Keratinocyte (primary cell): ENCODE results near the gene ARL4D. TPM values are rescaled to one million over a fixed set of nuclear protein-coding genes. Genes with fewer than 3 reads are reported as not detected.

Experiments
- DNase-seq: peaks from one replicate; pipeline ENCODE4 v3.0.0-alpha.2; 2011; ENCODE audit warnings: low read depth, missing footprints, low spot score
- FAIRE-seq: peaks from 2 replicates; lab custom pipeline; 2011; peaks lifted over from hg19 to GRCh38; lab: Jason Lieb, UNC
- H2AFZ ChIP-seq: 2 replicates; pipeline ENCODE4 v1.6.0; 2012; ENCODE audit warnings: low read length, control low read depth, inconsistent platforms; ENCODE audit not compliant: control insufficient read depth
- H3K27ac ChIP-seq: 2 replicates; pipeline ENCODE4 v1.5.1; 2011; ENCODE audit warnings: low read length; ENCODE audit not compliant: control insufficient read depth, insufficient read depth
- H3K27me3 ChIP-seq: 3 replicates; pipeline ENCODE4 v1.6.0; 2011; ENCODE audit warnings: low read length; ENCODE audit not compliant: control insufficient read depth, insufficient read depth; ENCODE audit errors: extremely low read depth
- H3K36me3 ChIP-seq, 2 experiments: 2 replicates in 1 of 2; 3 replicates in 1 of 2; pipeline ENCODE4 v1.5.1; 2011; ENCODE audit warnings: low read length in 2 of 2, mild to moderate bottlenecking in 1 of 2; ENCODE audit not compliant: control insufficient read depth in 2 of 2, insufficient read depth in 2 of 2; ENCODE audit errors: extremely low read depth in 1 of 2
- H3K4me1 ChIP-seq: 3 replicates; pipeline ENCODE4 v1.5.1; 2011; ENCODE audit warnings: low read length; ENCODE audit not compliant: control insufficient read depth, insufficient read depth; ENCODE audit errors: extremely low read depth
- H3K4me2 ChIP-seq: 3 replicates; pipeline ENCODE4 v1.6.0; 2011; ENCODE audit warnings: low read depth, low read length; ENCODE audit not compliant: control insufficient read depth, insufficient read depth; ENCODE audit errors: extremely low read depth
- H3K4me3 ChIP-seq, 3 experiments: fragments of 200-600 bp in 1 of 3; sonication (generic) in 1 of 3; 2 replicates in 2 of 3; 3 replicates in 1 of 3; pipeline ENCODE4 v1.5.1; 2011 to 2016; ENCODE audit warnings: low read length in 3 of 3, mild to moderate bottlenecking in 3 of 3, control low read depth in 2 of 3, inconsistent platforms in 1 of 3, low read depth in 1 of 3, mixed read lengths in 1 of 3, mixed run types in 1 of 3, moderate library complexity in 1 of 3; ENCODE audit not compliant: control insufficient read depth in 2 of 3, insufficient read depth in 2 of 3; ENCODE audit errors: extremely low read depth in 1 of 3
- H3K79me2 ChIP-seq: 2 replicates; pipeline ENCODE4 v1.6.0; 2012; ENCODE audit warnings: low read length; ENCODE audit not compliant: control insufficient read depth, insufficient read depth
- H3K9ac ChIP-seq: 3 replicates; pipeline ENCODE4 v1.6.0; 2011; ENCODE audit warnings: low read length; ENCODE audit not compliant: control insufficient read depth, insufficient read depth; ENCODE audit errors: extremely low read depth
- H3K9me1 ChIP-seq: 3 replicates; pipeline ENCODE4 v1.6.0; 2011; ENCODE audit warnings: low read length; ENCODE audit not compliant: control insufficient read depth, insufficient read depth; ENCODE audit errors: extremely low read depth
- H3K9me3 ChIP-seq: 2 replicates; pipeline ENCODE4 v1.5.1; 2012; ENCODE audit warnings: low read depth, low read length; ENCODE audit not compliant: control insufficient read depth
- H4K20me1 ChIP-seq: 3 replicates; pipeline ENCODE4 v1.6.0; 2011; ENCODE audit warnings: low read length; ENCODE audit not compliant: control insufficient read depth, insufficient read depth; ENCODE audit errors: extremely low read depth
- CTCF ChIP-seq, 3 experiments: IDR thresholded peaks in 1 of 3; conservative IDR thresholded peaks in 1 of 3; optimal IDR thresholded peaks in 1 of 3; 2 replicates in 2 of 3; 3 replicates in 1 of 3; pipeline versions ENCODE3 to v1.5.1; 2011; ENCODE audit warnings: low read length in 3 of 3, mild to moderate bottlenecking in 3 of 3, moderate library complexity in 2 of 3, control low read depth in 1 of 3, inconsistent platforms in 1 of 3; ENCODE audit not compliant: insufficient read depth in 2 of 3; ENCODE audit errors: extremely low read depth in 1 of 3
- EZH2 ChIP-seq: IDR thresholded peaks from one replicate; pipeline ENCODE4 v1.6.1; 2012; ENCODE audit warnings: inconsistent platforms, mild to moderate bottlenecking, low read length, moderate library complexity
- dilution Hi-C: fragments of 300-500 bp; cut with MboI; formaldehyde crosslinking; loops from one replicate; pipeline ENCODE4 v1.7.0; 2020; ENCODE audit warnings: low sequenced_read_pairs; ENCODE audit not compliant: extremely low pct_ligation_motif_present
- polyA plus RNA-seq, 5 experiments: library from polyadenylated mRNA; depleted of rRNA in 3 of 5; stranded (reverse) in 3 of 5; stranded (forward) in 1 of 5; unstranded in 1 of 5; fragments of >200 nt; gene quantifications; 1 replicate in 1 of 5; 2 replicates in 3 of 5; 3 replicates in 1 of 5; pipeline versions ENCODE4 v1.2.1 to v1.2.3, GENCODE V29; 2011 to 2012; ENCODE audit warnings: missing spikeins in 2 of 5, low read depth in 1 of 5, low replicate concordance in 1 of 5

ARL4D gene
- polyA plus RNA-seq, 1 donor (not counting 4 experiments of a cell fraction or from before 2014, with no cell fraction given), result 36.5 TPM

- Histone ChIP-seq H3K4me1 (peaks cover 12% of the 10 kb centered on the region), H3K4me3 (peak overlapping the region; percentile 41 to 74 (median 58)), H4K20me1 (no peaks in the 10 kb centered on the region), H3K9me3 (no peaks in the 10 kb centered on the region), H3K9ac (peak overlapping the region; percentile 72), H2AFZ (peak overlapping the region; percentile 50), H3K27me3 (no peaks in the 10 kb centered on the region), H3K36me3 (no peaks in the 10 kb centered on the region), H3K9me1 (no peaks in the 10 kb centered on the region), H3K4me2 (peak overlapping the region; percentile 86), H3K27ac (peak overlapping the region; percentile 83), H3K79me2 (no peaks in the 10 kb centered on the region)
- DNase-seq (no peak), FAIRE-seq (no peak)
- dilution Hi-C loops, result no loop called here
- TF ChIP-seq CTCF (optimal IDR thresholded peaks at IDR 0.05 in 1 of 3, IDR thresholded peaks at IDR 0.05 in 1 of 3, conservative IDR thresholded peaks at IDR 0.05 in 1 of 3; ENCODE audit: extremely low read depth in 1 of 3, insufficient read depth in 2 of 3, low read length in 3 of 3), result no peak
- no peak for TF ChIP-seq EZH2
Measured at GRCh38 chr17:43359469-43360110, 39.2 kb upstream of the ARL4D start.

GRCh38 chr17:43360376-43360738, 38.4 kb upstream of the ARL4D start:
- H3K79me2 ChIP-seq, result no peaks in the 10 kb centered on the region
- TF ChIP-seq CTCF (optimal IDR thresholded peaks at IDR 0.05 in 1 of 3, IDR thresholded peaks at IDR 0.05 in 1 of 3, conservative IDR thresholded peaks at IDR 0.05 in 1 of 3; ENCODE audit: extremely low read depth in 1 of 3, insufficient read depth in 2 of 3, low read length in 3 of 3) (no peak), EZH2 (no peak)
- H4K20me1 ChIP-seq, result no peaks in the 10 kb centered on the region
- no peaks in the 10 kb centered on the region for H3K27me3 ChIP-seq
- H3K4me2 ChIP-seq, result peak overlapping the region; percentile 86
- H3K9me1 ChIP-seq, result no peaks in the 10 kb centered on the region
- dilution Hi-C loops, result no loop called here
- no peaks in the 10 kb centered on the region for H3K36me3 ChIP-seq
- H3K9me3 ChIP-seq, result no peaks in the 10 kb centered on the region
- FAIRE-seq, result no peak
- DNase-seq, result no peak
- peak overlapping the region; percentile 41 to 74 (median 58) for H3K4me3 ChIP-seq
- peak overlapping the region; percentile 83 for H3K27ac ChIP-seq
- peak overlapping the region; percentile 50 for H2AFZ ChIP-seq
- H3K4me1 ChIP-seq, result peaks cover 12% of the 10 kb centered on the region
- H3K9ac ChIP-seq, result peak overlapping the region; percentile 72
